Measurements from ENCODE around the gene LRP1. TPM values are rescaled to one million over a fixed set of nuclear protein-coding genes. Genes with fewer than 3 reads are reported as not detected.

LRP1 gene
- total RNA-seq, 2 donors from 2014 or later = 107 to 123 TPM

DNA sequence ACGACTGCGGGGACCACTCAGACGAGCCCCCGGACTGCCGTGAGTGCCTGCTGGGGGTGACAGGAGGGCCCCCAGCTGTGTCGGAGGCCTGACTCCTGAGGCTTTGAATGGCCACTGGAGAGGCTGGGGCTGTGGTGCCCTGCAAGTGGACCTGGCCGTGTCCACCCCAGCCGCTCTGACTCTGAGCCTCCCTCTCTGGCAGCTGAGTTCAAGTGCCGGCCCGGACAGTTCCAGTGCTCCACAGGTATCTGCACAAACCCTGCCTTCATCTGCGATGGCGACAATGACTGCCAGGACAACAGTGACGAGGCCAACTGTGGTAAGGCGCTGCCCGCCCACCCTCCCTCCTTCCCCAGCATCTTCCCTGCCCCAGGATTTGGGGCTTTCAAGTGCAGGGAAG, 72.2 kb downstream of the LRP1 start:
- H3K27ac ChIP-seq = no peak overlapping the region
- no peaks in the 10 kb centered on the region for H3K9me3 ChIP-seq
- no peaks in the 10 kb centered on the region for H3K27me3 ChIP-seq
- peaks cover 37% of the 10 kb centered on the region for H3K36me3 ChIP-seq
- no peak for DNase-seq
- no peaks in the 10 kb centered on the region for H3K4me1 ChIP-seq
- intact Hi-C loops (cut with DNase I) = no loop called here
- TF ChIP-seq, protein P1, sequence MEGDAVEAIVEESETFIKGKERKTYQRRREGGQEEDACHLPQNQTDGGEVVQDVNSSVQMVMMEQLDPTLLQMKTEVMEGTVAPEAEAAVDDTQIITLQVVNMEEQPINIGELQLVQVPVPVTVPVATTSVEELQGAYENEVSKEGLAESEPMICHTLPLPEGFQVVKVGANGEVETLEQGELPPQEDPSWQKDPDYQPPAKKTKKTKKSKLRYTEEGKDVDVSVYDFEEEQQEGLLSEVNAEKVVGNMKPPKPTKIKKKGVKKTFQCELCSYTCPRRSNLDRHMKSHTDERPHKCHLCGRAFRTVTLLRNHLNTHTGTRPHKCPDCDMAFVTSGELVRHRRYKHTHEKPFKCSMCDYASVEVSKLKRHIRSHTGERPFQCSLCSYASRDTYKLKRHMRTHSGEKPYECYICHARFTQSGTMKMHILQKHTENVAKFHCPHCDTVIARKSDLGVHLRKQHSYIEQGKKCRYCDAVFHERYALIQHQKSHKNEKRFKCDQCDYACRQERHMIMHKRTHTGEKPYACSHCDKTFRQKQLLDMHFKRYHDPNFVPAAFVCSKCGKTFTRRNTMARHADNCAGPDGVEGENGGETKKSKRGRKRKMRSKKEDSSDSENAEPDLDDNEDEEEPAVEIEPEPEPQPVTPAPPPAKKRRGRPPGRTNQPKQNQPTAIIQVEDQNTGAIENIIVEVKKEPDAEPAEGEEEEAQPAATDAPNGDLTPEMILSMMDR (IDR thresholded peaks at IDR 0.05) = no peak
- H3K4me3 ChIP-seq = no peak overlapping the region
- H3K9ac ChIP-seq (ENCODE audit: low read depth in 2 of 2, low read length in 2 of 2) = no peak overlapping the region

DNA sequence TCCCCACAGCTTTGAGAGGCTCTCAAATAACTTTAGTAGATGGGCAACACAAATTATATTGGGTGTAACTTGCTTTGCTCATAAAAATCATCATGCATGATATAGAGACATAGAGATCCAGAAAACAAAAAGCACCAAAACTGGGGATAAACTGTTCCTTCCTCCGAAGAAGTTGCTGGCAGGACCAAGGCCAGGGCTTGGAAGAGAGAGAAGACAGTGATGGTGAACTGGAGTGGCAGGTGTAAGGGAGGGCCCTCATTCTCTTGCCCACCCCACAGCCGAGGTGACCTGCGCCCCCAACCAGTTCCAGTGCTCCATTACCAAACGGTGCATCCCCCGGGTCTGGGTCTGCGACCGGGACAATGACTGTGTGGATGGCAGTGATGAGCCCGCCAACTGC, 72.9 kb downstream of the LRP1 start:
- intact Hi-C loops (cut with DNase I) = no loop called here

DNA sequence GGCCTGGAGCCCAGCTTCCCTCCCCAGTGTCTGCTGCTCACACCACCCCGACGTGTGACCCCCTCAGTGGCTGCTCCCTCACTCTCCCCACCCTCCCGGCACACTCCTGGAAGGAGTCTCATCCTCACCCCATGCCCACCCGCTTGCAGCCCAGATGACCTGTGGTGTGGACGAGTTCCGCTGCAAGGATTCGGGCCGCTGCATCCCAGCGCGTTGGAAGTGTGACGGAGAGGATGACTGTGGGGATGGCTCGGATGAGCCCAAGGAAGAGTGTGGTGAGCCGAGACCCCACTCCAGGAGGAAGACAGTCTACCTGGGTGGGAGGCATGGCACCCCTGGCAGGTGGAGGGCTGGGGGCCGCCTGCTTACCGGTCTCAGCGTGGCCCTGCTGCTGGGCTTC, 73.3 kb downstream of the LRP1 start:
- H3K36me3 ChIP-seq = peaks cover 34% of the 10 kb centered on the region
- TF ChIP-seq, protein P1 (IDR thresholded peaks at IDR 0.05) = no peak

More for the DNA sequence above, 72.9 kb downstream of the LRP1 start:
- Histone ChIP-seq H3K9me3 (no peaks in the 10 kb centered on the region), H3K4me1 (no peaks in the 10 kb centered on the region), H3K4me3 (no peak overlapping the region), H3K27me3 (no peaks in the 10 kb centered on the region), H3K9ac (ENCODE audit: low read depth in 2 of 2, low read length in 2 of 2) (no peak overlapping the region), H3K27ac (no peak overlapping the region), H3K36me3 (peaks cover 35% of the 10 kb centered on the region)
- DNase-seq = no peak
- TF ChIP-seq, protein P1 (IDR thresholded peaks at IDR 0.05) = no peak

DNA sequence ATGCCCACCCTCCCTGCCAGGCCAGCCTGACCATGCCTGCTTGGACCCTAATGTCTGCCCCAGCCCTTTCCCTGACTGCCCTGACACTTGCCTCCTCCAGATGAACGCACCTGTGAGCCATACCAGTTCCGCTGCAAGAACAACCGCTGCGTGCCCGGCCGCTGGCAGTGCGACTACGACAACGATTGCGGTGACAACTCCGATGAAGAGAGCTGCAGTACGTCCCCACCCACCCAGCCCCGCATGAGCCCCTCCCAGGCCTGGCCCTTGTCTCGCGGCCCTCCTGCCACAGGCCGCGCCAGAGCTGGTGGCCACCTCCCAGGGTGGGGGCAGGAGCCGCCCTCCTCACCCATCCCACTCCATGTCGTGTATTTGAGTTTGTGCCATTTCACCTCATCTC, 74.0 kb downstream of the LRP1 start:
- Histone ChIP-seq H3K9me3 (no peaks in the 10 kb centered on the region), H3K4me3 (no peak overlapping the region), H3K9ac (ENCODE audit: low read depth in 2 of 2, low read length in 2 of 2) (no peak overlapping the region), H3K4me1 (no peaks in the 10 kb centered on the region), H3K27me3 (no peaks in the 10 kb centered on the region), H3K36me3 (peaks cover 33% of the 10 kb centered on the region), H3K27ac (no peak overlapping the region)
- intact Hi-C loops (cut with DNase I) = no loop called here
- DNase-seq = no peak
- TF ChIP-seq, protein P1 (IDR thresholded peaks at IDR 0.05) = no peak

More for the DNA sequence above, 73.3 kb downstream of the LRP1 start:
- intact Hi-C loops (cut with DNase I) = no loop called here
- Histone ChIP-seq H3K4me3 (no peak overlapping the region), H3K27me3 (no peaks in the 10 kb centered on the region), H3K9ac (ENCODE audit: low read depth in 2 of 2, low read length in 2 of 2) (no peak overlapping the region), H3K9me3 (no peaks in the 10 kb centered on the region), H3K27ac (no peak overlapping the region), H3K4me1 (no peaks in the 10 kb centered on the region)
- no peak for DNase-seq

DNA sequence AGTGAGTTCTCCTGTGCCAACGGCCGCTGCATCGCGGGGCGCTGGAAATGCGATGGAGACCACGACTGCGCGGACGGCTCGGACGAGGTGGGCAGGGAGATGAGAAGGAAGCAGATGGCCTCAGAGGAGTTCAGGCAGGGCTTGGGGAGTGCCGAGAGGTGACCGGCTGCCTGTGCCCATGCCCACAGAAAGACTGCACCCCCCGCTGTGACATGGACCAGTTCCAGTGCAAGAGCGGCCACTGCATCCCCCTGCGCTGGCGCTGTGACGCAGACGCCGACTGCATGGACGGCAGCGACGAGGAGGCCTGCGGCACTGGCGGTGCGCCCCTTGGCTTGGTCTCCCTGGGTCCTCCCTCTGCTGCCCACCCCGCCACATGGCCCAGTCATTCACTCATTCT, 74.9 kb downstream of the LRP1 start:
- Histone ChIP-seq H3K4me1 (no peaks in the 10 kb centered on the region), H3K9ac (ENCODE audit: low read depth in 2 of 2, low read length in 2 of 2) (no peak overlapping the region), H3K4me3 (no peak overlapping the region), H3K9me3 (no peaks in the 10 kb centered on the region), H3K36me3 (peaks cover 26% of the 10 kb centered on the region), H3K27ac (no peak overlapping the region), H3K27me3 (no peaks in the 10 kb centered on the region)
- no peak for DNase-seq
- TF ChIP-seq, protein P1 (IDR thresholded peaks at IDR 0.05) = no peak
- intact Hi-C loops (cut with DNase I) = no loop called here

DNA sequence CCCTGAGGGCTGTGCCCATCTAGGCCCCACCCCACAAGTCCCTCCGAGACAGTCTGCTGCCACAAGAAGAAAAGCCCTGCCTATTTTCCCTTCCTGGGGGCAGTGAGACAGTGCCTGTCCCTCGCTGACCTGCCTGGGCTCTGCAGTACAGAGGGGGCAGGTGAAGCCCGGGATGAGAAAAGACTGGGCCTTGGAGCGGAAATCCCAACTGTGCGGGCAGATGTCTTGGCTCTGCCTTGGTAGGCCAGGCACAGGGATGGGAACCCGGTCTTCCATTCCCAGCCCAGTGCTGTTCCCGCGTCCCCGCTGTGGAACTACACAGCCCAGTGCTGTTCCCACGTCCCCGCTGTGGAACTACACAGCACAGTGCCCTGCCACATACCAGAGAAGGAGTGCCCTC, 75.5 kb downstream of the LRP1 start:
- intact Hi-C loops (cut with DNase I) = no loop called here
- DNase-seq = no peak
- no peaks in the 10 kb centered on the region for H3K9me3 ChIP-seq
- no peak overlapping the region for H3K27ac ChIP-seq
- H3K4me3 ChIP-seq = no peak overlapping the region
- TF ChIP-seq, protein P1 (IDR thresholded peaks at IDR 0.05) = no peak
- no peaks in the 10 kb centered on the region for H3K27me3 ChIP-seq
- H3K4me1 ChIP-seq = no peaks in the 10 kb centered on the region
- H3K36me3 ChIP-seq = peaks cover 26% of the 10 kb centered on the region
- H3K9ac ChIP-seq (ENCODE audit: low read depth in 2 of 2, low read length in 2 of 2) = no peak overlapping the region
